A549 (cell line): ENCODE data around the gene NTN4. TPM values are rescaled to one million over a fixed set of nuclear protein-coding genes. Genes with fewer than 3 reads are reported as not detected.

Experiments
- ATAC-seq, 2 experiments: fragments of 200-7000 bp in 1 of 2; fragments of >200 bp in 1 of 2; cut with Nextera tagmentation in 1 of 2; cut with Tn5 transposase in 1 of 2; 3 replicates each; pipeline versions ENCODE4 v1.8.0 to v1.9.1; 2018 to 2020; ENCODE audit warnings: mild to moderate bottlenecking in 1 of 2, moderate library complexity in 1 of 2
- CTCF ChIA-PET: fragments of 300-600 bp; sonication (Branson Sonifier 250); formaldehyde crosslinking; extraction: SDS; loops from one replicate; lab custom pipeline; 2021; ENCODE audit warnings: antibody characterized with exemption, inconsistent platforms; lab: Yijun Ruan, JAX
- POLR2A ChIA-PET: fragments of 350-600 bp; formaldehyde crosslinking; extraction: SDS; loops from one replicate; lab custom pipeline; 2021; ENCODE audit warnings: antibody characterized with exemption, inconsistent platforms; lab: Yijun Ruan, JAX
- DNase-seq, 2 experiments: peaks; one replicate each; pipeline versions ENCODE4 v3.0.0 to v3.0.0-alpha.2; 2011 to 2016; ENCODE audit warnings: low read depth in 1 of 2, low spot score in 1 of 2
- FAIRE-seq: peaks from 2 replicates; lab custom pipeline; 2011; peaks lifted over from hg19 to GRCh38; lab: Jason Lieb, UNC
- H3K27ac ChIP-seq, 2 experiments: fragments of >200 bp; sonication (Bioruptor Twin); formaldehyde crosslinking; 3 replicates each; pipeline ENCODE4 v1.5.1; 2016 to 2017
- H3K4me1 ChIP-seq: fragments of >200 bp; sonication (Bioruptor Twin); formaldehyde crosslinking; 3 replicates; pipeline ENCODE4 v1.6.1; 2016
- H3K4me2 ChIP-seq: fragments of >200 bp; sonication (Bioruptor Twin); formaldehyde crosslinking; 3 replicates; pipeline ENCODE4 v1.6.1; 2016
- H3K4me3 ChIP-seq: fragments of >200 bp; sonication (Bioruptor Twin); formaldehyde crosslinking; 3 replicates; pipeline ENCODE4 v1.5.1; 2016
- H3K9me3 ChIP-seq: fragments of >200 bp; sonication (Bioruptor Twin); formaldehyde crosslinking; 3 replicates; pipeline ENCODE4 v1.6.1; 2016
- CBX2 ChIP-seq: fragments of 200-600 bp; sonication (generic); IDR thresholded peaks from 2 replicates; pipeline ENCODE4 v1.6.1; 2016; ENCODE audit warnings: low read depth, mild to moderate bottlenecking, borderline replicate concordance
- CHD2 ChIP-seq: fragments of 150-350 bp; IDR thresholded peaks from 2 replicates; pipeline ENCODE4 v1.6.1; 2014; ENCODE audit warnings: low read length; ENCODE audit not compliant: partially characterized antibody
- EHF ChIP-seq: fragments of 250-450 bp; sonication (Bioruptor Pico); IDR thresholded peaks from 2 replicates; pipeline ENCODE4 v1.5.0; 2020; ENCODE audit warnings: mild to moderate bottlenecking
- EHMT2 ChIP-seq: fragments of 200-600 bp; sonication (generic); IDR thresholded peaks from 2 replicates; pipeline ENCODE4 v1.6.1; 2016; ENCODE audit warnings: antibody characterized with exemption, low read depth, mild to moderate bottlenecking, moderate library complexity
- ESRRA ChIP-seq: fragments of 150-350 bp; IDR thresholded peaks from 2 replicates; pipeline ENCODE4 v1.6.1; 2014; ENCODE audit warnings: mild to moderate bottlenecking, low read length, borderline replicate concordance
- FOSL2 ChIP-seq, 2 experiments: fragments of 450-650 bp in 1 of 2; fragments of >200 bp in 1 of 2; sonication (Bioruptor Twin) in 1 of 2; formaldehyde crosslinking; IDR thresholded peaks; 2 replicates each; pipeline versions ENCODE4 v1.5.0 to v1.6.1; 2016 to 2020; ENCODE audit warnings: mild to moderate bottlenecking in 1 of 2, moderate library complexity in 1 of 2
- FOXS1 ChIP-seq: fragments of 250-450 bp; sonication (Bioruptor Pico); IDR thresholded peaks from 2 replicates; pipeline ENCODE4 v1.5.0; 2020; ENCODE audit warnings: mild to moderate bottlenecking, moderate library complexity
- GATA3 ChIP-seq: IDR thresholded peaks from 2 replicates; pipeline ENCODE4 v1.6.1; 2012; ENCODE audit warnings: borderline replicate concordance
- HDAC2 ChIP-seq: fragments of 200-600 bp; sonication (generic); IDR thresholded peaks from 2 replicates; pipeline ENCODE4 v1.6.1; 2016
- HES2 ChIP-seq: fragments of >200 bp; sonication (Bioruptor Twin); formaldehyde crosslinking; IDR thresholded peaks from 2 replicates; pipeline ENCODE4 v1.6.1; 2016
- HMGXB4 ChIP-seq: fragments of 250-450 bp; sonication (Bioruptor Pico); IDR thresholded peaks from 2 replicates; pipeline ENCODE4 v1.5.0; 2021; ENCODE audit warnings: mild to moderate bottlenecking, moderate library complexity, borderline replicate concordance
- HOXA7 ChIP-seq: fragments of 250-450 bp; sonication (Bioruptor Pico); IDR thresholded peaks from 2 replicates; pipeline ENCODE4 v1.5.0; 2020; ENCODE audit warnings: mild to moderate bottlenecking, moderate library complexity
- JUN ChIP-seq, 2 experiments: fragments of >200 bp; sonication (Bioruptor Twin); formaldehyde crosslinking; IDR thresholded peaks; 2 replicates in 1 of 2; 3 replicates in 1 of 2; pipeline ENCODE4 v1.6.1; 2016 to 2017
- JUNB ChIP-seq: fragments of >200 bp; sonication (Bioruptor Twin); formaldehyde crosslinking; IDR thresholded peaks from 2 replicates; pipeline ENCODE4 v1.6.1; 2016
- KDM1A ChIP-seq: fragments of 200-600 bp; sonication (generic); IDR thresholded peaks from 2 replicates; pipeline ENCODE4 v1.6.1; 2016; ENCODE audit warnings: low read depth, mild to moderate bottlenecking
- MYC ChIP-seq: IDR thresholded peaks from 2 replicates; pipeline ENCODE4 v1.6.1; 2012; ENCODE audit warnings: mild to moderate bottlenecking, inconsistent platforms, low read length, improper control_type of control experiment, borderline replicate concordance
- POLR2AphosphoS2 ChIP-seq: conservative IDR thresholded peaks from 2 replicates; pipeline ENCODE4 v1.6.1; 2012; ENCODE audit warnings: low read length, improper control_type of control experiment, inconsistent platforms
- RFX5 ChIP-seq: fragments of 450-650 bp; IDR thresholded peaks from 2 replicates; pipeline ENCODE4 v1.7.1; 2014; ENCODE audit warnings: antibody characterized with exemption, mild to moderate bottlenecking, moderate library complexity
- TFCP2L1 ChIP-seq: fragments of 250-450 bp; sonication (Bioruptor Pico); IDR thresholded peaks from 2 replicates; pipeline ENCODE4 v1.5.0; 2021; ENCODE audit warnings: mild to moderate bottlenecking
- TP53 ChIP-seq: fragments of 250-450 bp; sonication (Bioruptor Pico); IDR thresholded peaks from 2 replicates; pipeline ENCODE4 v1.5.0; 2021; ENCODE audit warnings: mild to moderate bottlenecking, moderate library complexity
- ZC3H11A ChIP-seq: fragments of 450-650 bp; IDR thresholded peaks from 2 replicates; pipeline ENCODE4 v1.6.1; 2014; ENCODE audit warnings: antibody characterized with exemption, mild to moderate bottlenecking
- ZSCAN20 ChIP-seq: fragments of 250-450 bp; sonication (Bioruptor Pico); IDR thresholded peaks from 2 replicates; pipeline ENCODE4 v1.8.0; 2022; ENCODE audit warnings: mild to moderate bottlenecking, moderate library complexity
- WGBS: methylation state at CpG from one replicate; pipeline ENCODE4 v1.1.6; 2017; ENCODE audit errors: missing lambda C conversion rate; 5-methylcytosine and 5-hydroxymethylcytosine counted together
- polyA plus RNA-seq, 4 experiments: library from polyadenylated mRNA; depleted of rRNA in 3 of 4; stranded (reverse); fragments of >200 nt; fragmentation: RNase III in 1 of 4; extraction: RNeasy Plus Mini Kit Qiagen cat#74134 plus additional on column Dnase treatment in 1 of 4; gene quantifications; 2 replicates in 3 of 4; 3 replicates in 1 of 4; pipeline ENCODE4 v1.2.3, GENCODE V29; 2011 to 2017
- TF ChIP-seq, protein P1 (sequence below): IDR thresholded peaks from 2 replicates; pipeline ENCODE4 v1.6.1; 2012

The NTN4 gene
- polyA plus RNA-seq, 2 of the 4 experiments (the other 2 are of a cell fraction), result 37.3 to 132 TPM

DNA sequence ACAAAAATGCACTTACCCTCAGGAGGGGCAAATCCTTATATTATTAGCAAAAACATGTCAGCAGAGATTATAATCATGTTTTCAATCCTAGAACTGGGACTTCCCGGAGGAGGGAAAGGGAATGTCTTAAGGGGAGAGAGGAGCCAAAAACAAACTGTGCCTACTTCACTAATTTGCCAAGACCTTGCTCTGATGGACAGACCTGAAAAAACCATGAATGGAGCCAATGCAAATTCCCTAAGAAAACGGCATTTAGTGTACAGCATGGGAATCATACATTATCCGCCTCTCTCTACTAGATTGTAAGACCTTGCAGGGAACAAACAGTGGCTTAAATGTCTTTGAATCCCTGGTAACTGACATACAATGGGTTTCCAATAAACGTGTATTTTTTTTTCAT is 70.4 kb downstream of the NTN4 start:
- H3K4me1 ChIP-seq, result peaks cover 64% of the 10 kb centered on the region
- ChIA-PET POLR2A (no interaction called here), CTCF (interaction anchor here (1.2 to 1.5 kb wide), 2 partner anchors 12 to 128 kb away, joined by 3 read pairs; no protein-coding TSS in a partner anchor)
- H3K4me2 ChIP-seq, result no peak overlapping the region
- WGBS, result 81% methylated on average over 4 of the region's 4 CpGs
- FAIRE-seq (no peak), DNase-seq (no peak), ATAC-seq (no peak)
- TF ChIP-seq EHMT2 (no peak), EHF (CRISPR knock-in tag) (no peak), ZC3H11A (no peak), HDAC2 (no peak), RFX5 (no peak), FOXS1 (CRISPR knock-in tag) (no peak), TP53 (CRISPR knock-in tag) (no peak), HES2 (no peak), JUNB (no peak), FOSL2 (IDR thresholded peaks at IDR 0.05) (no peak), FOSL2 (CRISPR knock-in tag; IDR thresholded peaks at IDR 0.05) (no peak), CBX2 (no peak), GATA3 (no peak), ESRRA (no peak)
- TF ChIP-seq, protein P1, sequence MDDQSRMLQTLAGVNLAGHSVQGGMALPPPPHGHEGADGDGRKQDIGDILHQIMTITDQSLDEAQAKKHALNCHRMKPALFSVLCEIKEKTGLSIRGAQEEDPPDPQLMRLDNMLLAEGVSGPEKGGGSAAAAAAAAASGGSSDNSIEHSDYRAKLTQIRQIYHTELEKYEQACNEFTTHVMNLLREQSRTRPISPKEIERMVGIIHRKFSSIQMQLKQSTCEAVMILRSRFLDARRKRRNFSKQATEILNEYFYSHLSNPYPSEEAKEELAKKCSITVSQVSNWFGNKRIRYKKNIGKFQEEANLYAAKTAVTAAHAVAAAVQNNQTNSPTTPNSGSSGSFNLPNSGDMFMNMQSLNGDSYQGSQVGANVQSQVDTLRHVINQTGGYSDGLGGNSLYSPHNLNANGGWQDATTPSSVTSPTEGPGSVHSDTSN, result no peak
- no peak overlapping the region for H3K27ac ChIP-seq
- H3K9me3 ChIP-seq, result no peaks in the 10 kb centered on the region
- no peak overlapping the region for H3K4me3 ChIP-seq

DNA sequence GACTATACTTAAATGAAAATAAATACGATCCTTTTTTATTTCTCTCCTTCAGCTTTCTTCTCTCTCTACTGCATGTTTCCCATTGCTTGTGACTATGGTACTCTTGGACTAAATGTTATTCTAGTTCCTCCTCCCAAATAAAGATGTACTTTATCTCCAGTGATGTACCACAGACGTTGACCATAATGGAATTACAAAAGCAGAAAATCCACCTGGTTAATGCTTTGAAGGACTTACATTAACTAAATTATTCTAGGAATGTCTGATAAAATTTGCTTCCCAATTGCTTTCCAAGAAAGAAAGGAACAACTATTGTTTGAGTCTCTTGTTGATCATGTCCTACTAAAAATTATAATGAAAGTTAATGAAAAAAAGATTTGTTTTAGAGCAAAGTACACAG is 71.8 kb downstream of the NTN4 start:
- WGBS, result 75% methylated on average over 2 of the region's 2 CpGs
- no peak for DNase-seq
- Histone ChIP-seq H3K4me3 (no peak overlapping the region), H3K4me1 (peaks cover 59% of the 10 kb centered on the region), H3K9me3 (no peaks in the 10 kb centered on the region), H3K4me2 (no peak overlapping the region), H3K27ac (no peak overlapping the region)
- CTCF ChIA-PET, result interaction anchor here (1.5 kb wide), 1 partner anchor 14 kb away, joined by 3 read pairs; no protein-coding TSS in a partner anchor
- POLR2A ChIA-PET, result no interaction called here
- TF ChIP-seq HOXA7 (CRISPR knock-in tag) (no peak), HDAC2 (no peak), KDM1A (no peak), POLR2AphosphoS2 (no peak), ZSCAN20 (no peak), ESRRA (no peak), HMGXB4 (CRISPR knock-in tag) (no peak), MYC (no peak), TFCP2L1 (CRISPR knock-in tag) (no peak), JUN (IDR thresholded peaks at IDR 0.05) (no peak), CHD2 (no peak)
- ATAC-seq, result no peak
- FAIRE-seq, result peak; percentile 7
